Osteocyte (in vitro differentiated cells): ENCODE results near the gene STX5. TPM values are rescaled to one million over a fixed set of nuclear protein-coding genes. Genes with fewer than 3 reads are reported as not detected.

Experiments
- DNase-seq: peaks from one replicate; pipeline ENCODE4 v3.0.0; 2021; ENCODE audit warnings: mixed read lengths; ENCODE audit not compliant: unreplicated experiment; ENCODE audit errors: extremely low spot score
- H3K27ac Mint-ChIP-seq: one replicate; pipeline ENCODE4 v1.8.0; 2021; ENCODE audit warnings: mild to moderate bottlenecking, mixed read lengths; ENCODE audit not compliant: unreplicated experiment
- H3K27me3 Mint-ChIP-seq: one replicate; pipeline ENCODE4 v1.8.0; 2021; ENCODE audit warnings: mixed read lengths; ENCODE audit not compliant: unreplicated experiment
- H3K36me3 Mint-ChIP-seq: one replicate; pipeline ENCODE4 v1.8.0; 2021; ENCODE audit warnings: mixed read lengths; ENCODE audit not compliant: unreplicated experiment
- H3K4me1 Mint-ChIP-seq: one replicate; pipeline ENCODE4 v1.8.0; 2021; ENCODE audit warnings: mixed read lengths; ENCODE audit not compliant: unreplicated experiment
- H3K4me3 Mint-ChIP-seq: one replicate; pipeline ENCODE4 v1.8.0; 2021; ENCODE audit warnings: mild to moderate bottlenecking, moderate library complexity, mixed read lengths; ENCODE audit not compliant: unreplicated experiment
- H3K9me3 Mint-ChIP-seq: one replicate; pipeline ENCODE4 v1.8.0; 2021; ENCODE audit warnings: mixed read lengths; ENCODE audit not compliant: unreplicated experiment
- total RNA-seq: library from RNA; stranded (reverse); gene quantifications from 2 replicates; pipeline ENCODE4 v1.2.1, GENCODE V29; 2021
- TF ChIP-seq, protein P1 (sequence below): fragments of 200-600 bp; sonication (generic); IDR thresholded peaks from 2 replicates; pipeline ENCODE4 v1.5.0; 2021; ENCODE audit warnings: antibody characterized with exemption, mild to moderate bottlenecking, moderate library complexity

STX5 gene
- total RNA-seq, 1 donor from 2014 or later = 71.0 TPM

DNA sequence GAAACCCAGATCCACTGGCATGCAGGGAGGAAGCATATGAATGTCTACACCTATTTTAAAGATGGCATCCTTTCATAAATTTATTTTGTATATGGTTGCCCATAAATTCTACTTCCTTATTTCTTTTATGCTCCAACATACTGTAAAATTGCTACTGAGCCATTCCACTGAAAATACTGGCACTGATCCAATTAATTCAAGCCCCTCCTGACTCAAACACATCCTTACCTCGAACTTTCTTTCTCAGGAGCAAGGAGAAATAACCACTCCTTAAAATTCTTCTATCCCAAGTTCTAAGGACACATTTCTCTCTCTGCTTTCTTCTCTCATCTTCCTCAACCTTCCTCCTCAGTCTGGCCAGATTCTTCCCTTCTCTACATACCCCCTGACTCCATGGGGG, 21.1 kb downstream of the STX5 start:
- peaks cover 9% of the 10 kb centered on the region for H3K36me3 Mint-ChIP-seq
- H3K27me3 Mint-ChIP-seq = no peaks in the 10 kb centered on the region
- H3K4me3 Mint-ChIP-seq = no peak overlapping the region
- DNase-seq = no peak
- peaks cover 9% of the 10 kb centered on the region for H3K4me1 Mint-ChIP-seq
- no peak overlapping the region for H3K27ac Mint-ChIP-seq
- TF ChIP-seq, protein P1, sequence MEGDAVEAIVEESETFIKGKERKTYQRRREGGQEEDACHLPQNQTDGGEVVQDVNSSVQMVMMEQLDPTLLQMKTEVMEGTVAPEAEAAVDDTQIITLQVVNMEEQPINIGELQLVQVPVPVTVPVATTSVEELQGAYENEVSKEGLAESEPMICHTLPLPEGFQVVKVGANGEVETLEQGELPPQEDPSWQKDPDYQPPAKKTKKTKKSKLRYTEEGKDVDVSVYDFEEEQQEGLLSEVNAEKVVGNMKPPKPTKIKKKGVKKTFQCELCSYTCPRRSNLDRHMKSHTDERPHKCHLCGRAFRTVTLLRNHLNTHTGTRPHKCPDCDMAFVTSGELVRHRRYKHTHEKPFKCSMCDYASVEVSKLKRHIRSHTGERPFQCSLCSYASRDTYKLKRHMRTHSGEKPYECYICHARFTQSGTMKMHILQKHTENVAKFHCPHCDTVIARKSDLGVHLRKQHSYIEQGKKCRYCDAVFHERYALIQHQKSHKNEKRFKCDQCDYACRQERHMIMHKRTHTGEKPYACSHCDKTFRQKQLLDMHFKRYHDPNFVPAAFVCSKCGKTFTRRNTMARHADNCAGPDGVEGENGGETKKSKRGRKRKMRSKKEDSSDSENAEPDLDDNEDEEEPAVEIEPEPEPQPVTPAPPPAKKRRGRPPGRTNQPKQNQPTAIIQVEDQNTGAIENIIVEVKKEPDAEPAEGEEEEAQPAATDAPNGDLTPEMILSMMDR = no peak
- no peaks in the 10 kb centered on the region for H3K9me3 Mint-ChIP-seq

DNA sequence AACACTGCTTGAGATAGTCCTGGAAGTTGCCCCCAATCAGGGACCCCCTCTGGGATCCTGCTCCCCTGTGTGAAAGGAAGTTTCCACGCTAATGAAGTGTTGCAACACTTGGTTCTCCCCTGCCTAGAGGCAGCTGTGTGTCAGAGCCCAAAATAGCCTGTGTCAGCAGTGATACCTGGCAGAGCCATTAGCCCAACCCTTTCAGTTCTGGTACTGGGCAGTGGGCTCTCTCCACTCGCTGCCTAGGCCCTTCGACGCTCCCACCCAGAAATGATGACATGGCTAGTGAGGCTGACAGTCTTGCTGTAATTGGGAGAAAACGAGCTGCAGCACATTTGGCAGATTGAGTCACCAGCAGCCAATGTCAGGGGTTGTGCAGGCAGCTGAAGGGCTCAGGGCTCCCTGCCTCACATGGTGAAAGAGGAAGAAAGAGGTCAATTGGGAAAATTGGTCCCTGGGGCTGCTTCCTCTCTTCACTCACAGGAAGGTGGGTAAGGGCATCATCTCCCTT, 25.2 kb downstream of the STX5 start:
- Mint-ChIP-seq H3K36me3 (peaks cover 16% of the 10 kb centered on the region), H3K9me3 (no peaks in the 10 kb centered on the region), H3K4me1 (peaks cover 24% of the 10 kb centered on the region), H3K4me3 (peak overlapping the region; percentile 98), H3K27ac (peak overlapping the region; percentile 67), H3K27me3 (no peaks in the 10 kb centered on the region)
- no peak for DNase-seq
- TF ChIP-seq, protein P1 = no peak

DNA sequence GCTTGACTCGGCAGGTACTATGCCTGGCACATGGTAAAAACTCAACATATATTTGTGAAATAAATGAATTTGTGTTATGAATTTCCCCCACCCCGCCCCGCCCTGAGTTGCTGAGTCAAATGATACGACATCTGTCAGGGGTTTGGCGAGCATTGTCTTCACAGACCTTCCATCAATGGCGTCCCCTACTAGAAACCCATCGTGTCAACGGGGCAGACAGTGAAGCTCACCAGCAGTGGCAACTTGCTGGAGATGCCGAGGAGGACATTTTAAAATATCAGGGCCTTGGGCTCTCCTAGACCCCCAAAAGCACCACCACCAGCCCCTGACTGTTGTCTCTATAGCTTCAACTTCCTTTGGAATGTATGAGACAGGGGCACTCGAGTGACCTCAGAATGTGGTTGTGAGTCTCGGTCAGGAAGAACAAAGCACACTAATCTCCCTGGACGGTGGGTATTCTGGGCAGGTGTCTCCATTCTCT, 25.9 kb downstream of the STX5 start:
- no peaks in the 10 kb centered on the region for H3K9me3 Mint-ChIP-seq
- peak overlapping the region; percentile 67 for H3K27ac Mint-ChIP-seq
- no peaks in the 10 kb centered on the region for H3K27me3 Mint-ChIP-seq
- no peak for DNase-seq
- H3K4me3 Mint-ChIP-seq = peak overlapping the region; percentile 98
- TF ChIP-seq, protein P1 = no peak
- peaks cover 21% of the 10 kb centered on the region for H3K36me3 Mint-ChIP-seq
- H3K4me1 Mint-ChIP-seq = peaks cover 24% of the 10 kb centered on the region

DNA sequence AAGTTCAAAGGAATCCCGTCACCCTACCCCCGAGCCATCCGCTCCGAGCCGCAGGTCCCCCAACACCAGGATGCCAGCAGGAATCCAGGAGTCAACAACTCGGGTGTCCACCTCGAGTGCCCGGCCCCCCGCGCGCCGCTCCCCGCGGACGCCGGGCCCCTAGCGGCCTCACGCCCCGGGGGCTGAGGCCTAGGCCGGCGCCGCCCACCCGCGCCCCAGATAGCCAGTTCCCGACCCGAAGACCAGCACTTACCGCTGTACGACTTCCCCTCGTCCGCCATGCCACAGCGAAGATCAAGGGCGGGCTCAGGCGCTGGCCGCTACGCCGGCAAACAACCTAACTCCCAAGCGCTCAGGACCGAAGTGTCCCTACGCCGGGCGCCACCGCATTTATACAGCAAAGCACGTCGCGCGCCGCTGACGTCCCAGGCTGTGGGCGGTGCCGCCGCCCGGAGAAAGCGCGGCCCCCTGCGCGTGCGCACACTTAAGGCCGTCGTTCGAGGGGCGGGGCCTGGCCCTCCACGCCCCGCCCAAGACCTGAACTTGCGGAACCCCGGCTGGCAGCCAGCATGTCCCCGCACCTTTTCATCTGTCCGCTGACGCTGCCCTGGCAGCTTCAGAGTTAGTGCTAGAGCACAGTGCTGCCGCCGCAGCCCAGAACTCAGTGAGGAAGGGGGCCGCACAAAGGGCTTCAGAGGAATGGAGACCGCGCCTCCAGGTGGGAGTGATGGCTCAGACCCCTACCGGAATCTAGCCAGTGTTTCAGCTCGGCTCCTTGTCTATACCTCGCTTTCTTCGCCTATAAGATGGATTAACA, 26.6 kb downstream of the STX5 start, which contains the start of gene NXF1:
TSS of gene NXF1 (minus strand) at position 365 of the 817 bp plus-strand sequence. CDS start at position 281, 84 bp downstream.
- Mint-ChIP-seq H3K27me3 (no peaks in the 10 kb centered on the region), H3K9me3 (no peaks in the 10 kb centered on the region), H3K4me1 (peaks cover 24% of the 10 kb centered on the region), H3K36me3 (peaks cover 24% of the 10 kb centered on the region), H3K4me3 (peak within 1 kb of the TSS; percentile 98), H3K27ac (peak within 1 kb of the TSS; percentile 98)
- TF ChIP-seq, protein P1 = peak; percentile 15
- peak; percentile 99 for DNase-seq
